ENCODE measurements around the gene SMARCA2.

Gene SMARCA2

GRCh38 chr9:2126331-2126803 is 111.2 kb downstream of the SMARCA2 start:
- TF ChIP-seq TAF1 (IDR thresholded peaks at IDR 0.05; ENCODE audit: borderline replicate concordance, insufficient read depth, low read length) (no peak), REST (IDR thresholded peaks at IDR 0.05; ENCODE audit: insufficient read depth in 1 of 2, low read depth in 2 of 2, low read length in 2 of 2) (no peak), FOXP2 (optimal IDR thresholded peaks at IDR 0.05; ENCODE audit: borderline replicate concordance, extremely low read depth, extremely low read length, insufficient read depth) (no peak), POLR2AphosphoS5 (IDR thresholded peaks at IDR 0.05; ENCODE audit: low read depth, low read length) (no peak), SIN3A (IDR thresholded peaks at IDR 0.05; ENCODE audit: borderline replicate concordance, insufficient read depth, low read length) (no peak)

- TF ChIP-seq SIN3A (IDR thresholded peaks at IDR 0.05; ENCODE audit: borderline replicate concordance, insufficient read depth, low read length) (no peak), TAF1 (IDR thresholded peaks at IDR 0.05; ENCODE audit: borderline replicate concordance, insufficient read depth, low read length) (no peak), FOXP2 (optimal IDR thresholded peaks at IDR 0.05; ENCODE audit: borderline replicate concordance, extremely low read depth, extremely low read length, insufficient read depth) (no peak), REST (IDR thresholded peaks at IDR 0.05; ENCODE audit: insufficient read depth in 1 of 2, low read depth in 2 of 2, low read length in 2 of 2) (no peak), POLR2AphosphoS5 (IDR thresholded peaks at IDR 0.05; ENCODE audit: low read depth, low read length) (no peak)
Observed at GRCh38 chr9:2127486-2127885, 112.3 kb downstream of the SMARCA2 start.

- TF ChIP-seq SIN3A (IDR thresholded peaks at IDR 0.05; ENCODE audit: borderline replicate concordance, insufficient read depth, low read length) (no peak), REST (IDR thresholded peaks at IDR 0.05; ENCODE audit: insufficient read depth in 1 of 2, low read depth in 2 of 2, low read length in 2 of 2) (no peak), POLR2AphosphoS5 (IDR thresholded peaks at IDR 0.05; ENCODE audit: low read depth, low read length) (no peak), TAF1 (IDR thresholded peaks at IDR 0.05; ENCODE audit: borderline replicate concordance, insufficient read depth, low read length) (no peak), FOXP2 (optimal IDR thresholded peaks at IDR 0.05; ENCODE audit: borderline replicate concordance, extremely low read depth, extremely low read length, insufficient read depth) (no peak)
Observed at GRCh38 chr9:2128141-2128540, 113.0 kb downstream of the SMARCA2 start.

- TF ChIP-seq POLR2AphosphoS5 (IDR thresholded peaks at IDR 0.05; ENCODE audit: low read depth, low read length) = no peak
- TF ChIP-seq TAF1 (IDR thresholded peaks at IDR 0.05; ENCODE audit: borderline replicate concordance, insufficient read depth, low read length) = no peak
- no peak for TF ChIP-seq FOXP2 (optimal IDR thresholded peaks at IDR 0.05; ENCODE audit: borderline replicate concordance, extremely low read depth, extremely low read length, insufficient read depth)
- TF ChIP-seq REST (IDR thresholded peaks at IDR 0.05; ENCODE audit: insufficient read depth in 1 of 2, low read depth in 2 of 2, low read length in 2 of 2) = no peak
- TF ChIP-seq SIN3A (IDR thresholded peaks at IDR 0.05; ENCODE audit: borderline replicate concordance, insufficient read depth, low read length) = no peak
Observed at GRCh38 chr9:2128618-2129017, 113.5 kb downstream of the SMARCA2 start.

GRCh38 chr9:2130941-2131340 is 115.8 kb downstream of the SMARCA2 start:
- TF ChIP-seq REST (IDR thresholded peaks at IDR 0.05; ENCODE audit: insufficient read depth in 1 of 2, low read depth in 2 of 2, low read length in 2 of 2) (no peak), POLR2AphosphoS5 (IDR thresholded peaks at IDR 0.05; ENCODE audit: low read depth, low read length) (no peak), TAF1 (IDR thresholded peaks at IDR 0.05; ENCODE audit: borderline replicate concordance, insufficient read depth, low read length) (no peak), SIN3A (IDR thresholded peaks at IDR 0.05; ENCODE audit: borderline replicate concordance, insufficient read depth, low read length) (no peak), FOXP2 (optimal IDR thresholded peaks at IDR 0.05; ENCODE audit: borderline replicate concordance, extremely low read depth, extremely low read length, insufficient read depth) (no peak)
